ENCODE results near the gene OR10A4.
"Not testable (repeated sequence)": the region's sequence is repeated elsewhere in the genome, so short reads cannot be mapped to it uniquely, and the experiment has no call there.

GRCh38 chr11:6887711-6888110 lies 11.3 kb downstream of the OR10A4 start:
- TF ChIP-seq, protein P1, sequence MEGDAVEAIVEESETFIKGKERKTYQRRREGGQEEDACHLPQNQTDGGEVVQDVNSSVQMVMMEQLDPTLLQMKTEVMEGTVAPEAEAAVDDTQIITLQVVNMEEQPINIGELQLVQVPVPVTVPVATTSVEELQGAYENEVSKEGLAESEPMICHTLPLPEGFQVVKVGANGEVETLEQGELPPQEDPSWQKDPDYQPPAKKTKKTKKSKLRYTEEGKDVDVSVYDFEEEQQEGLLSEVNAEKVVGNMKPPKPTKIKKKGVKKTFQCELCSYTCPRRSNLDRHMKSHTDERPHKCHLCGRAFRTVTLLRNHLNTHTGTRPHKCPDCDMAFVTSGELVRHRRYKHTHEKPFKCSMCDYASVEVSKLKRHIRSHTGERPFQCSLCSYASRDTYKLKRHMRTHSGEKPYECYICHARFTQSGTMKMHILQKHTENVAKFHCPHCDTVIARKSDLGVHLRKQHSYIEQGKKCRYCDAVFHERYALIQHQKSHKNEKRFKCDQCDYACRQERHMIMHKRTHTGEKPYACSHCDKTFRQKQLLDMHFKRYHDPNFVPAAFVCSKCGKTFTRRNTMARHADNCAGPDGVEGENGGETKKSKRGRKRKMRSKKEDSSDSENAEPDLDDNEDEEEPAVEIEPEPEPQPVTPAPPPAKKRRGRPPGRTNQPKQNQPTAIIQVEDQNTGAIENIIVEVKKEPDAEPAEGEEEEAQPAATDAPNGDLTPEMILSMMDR (IDR thresholded peaks at IDR 0.05): not testable (repeated sequence)
- TF ChIP-seq ZFX (IDR thresholded peaks at IDR 0.05; ENCODE audit: borderline replicate concordance): not testable (repeated sequence)
